ENCODE results near the gene SERPINB1. TPM values are rescaled to one million over a fixed set of nuclear protein-coding genes. Genes with fewer than 3 reads are reported as not detected.

The SERPINB1 gene
- total and polyA plus RNA-seq, 9 of the 15 experiments (the other 6 are each of a cell fraction or from before 2014, with no cell fraction given): 33.9 to 108 (median 63.8) TPM

GRCh38 chr6:2861060-2861821 lies 19.6 kb upstream of the SERPINB1 start:
- FAIRE-seq: no peak
- Histone ChIP-seq H3K4me2 (ENCODE audit: insufficient read depth, low read length) (no peak overlapping the region), H4K20me1 (replicated peaks; ENCODE audit: control insufficient read depth, insufficient read depth, low read length) (no peaks in the 10 kb centered on the region), H3K9me3 (replicated peaks; ENCODE audit: control insufficient read depth, insufficient read depth, low read depth, low read length) (no peaks in the 10 kb centered on the region), H3K36me3 (ENCODE audit: control insufficient read depth, insufficient read depth, low read length) (no peaks in the 10 kb centered on the region), H3K27ac (ENCODE audit: extremely low read depth, low read depth, low read length) (no peak overlapping the region), H2AFZ (ENCODE audit: low read depth, low read length) (0 out of 2 replicates have a peak overlapping the region, but pooled peaks have one; percentile 29), H3K79me2 (ENCODE audit: control insufficient read depth, insufficient read depth, low read length) (no peaks in the 10 kb centered on the region), H3K9ac (ENCODE audit: insufficient read depth in 1 of 2, low read depth in 2 of 2, low read length in 2 of 2) (no peak overlapping the region), H3K4me1 (replicated peaks in 1 of 2; ENCODE audit: control insufficient read depth in 2 of 2, insufficient read depth in 2 of 2, low read length in 2 of 2) (peaks cover 29 to 33% of the 10 kb centered on the region in 2 experiments), H3K9me1 (ENCODE audit: control insufficient read depth, insufficient read depth, low read length) (no peaks in the 10 kb centered on the region), H3K27me3 (ENCODE audit: control insufficient read depth in 2 of 2, insufficient read depth in 2 of 2, low read length in 2 of 2) (no peaks in the 10 kb centered on the region), H3K4me3 (no peak overlapping the region)
- ATAC-seq: no peak
- WGBS (ENCODE audit: insufficient coverage, low coverage, missing lambda C conversion rate): 43% methylated on average over 8 of the region's 12 CpGs
- intact Hi-C loops (cut with micrococcal nuclease): no loop called here
- CTCF ChIA-PET (ENCODE audit: low intra/inter-chr PET ratio): no interaction called here
- DNase-seq (ENCODE audit: extremely low read depth in 1 of 4, low spot score in 3 of 4): peak in 1 of 4 experiments; percentile 46
- BruUV-seq (replicated peaks): TSS peak; percentile 97
- in situ Hi-C loops (cut with MboI): no loop called here
- TF ChIP-seq PTBP1 (IDR thresholded peaks at IDR 0.05; ENCODE audit: low read depth, low read length) (peak; percentile 98), POLR2A (conservative IDR thresholded peaks at IDR 0.05) (peak; percentile 89), POLR2B (IDR thresholded peaks at IDR 0.05; ENCODE audit: low read depth, partially characterized antibody) (peak; percentile 59), SUPT5H (IDR thresholded peaks at IDR 0.05) (peak; percentile 78; the same call in 1 of the 2 replicates), ATF1 (CRISPR knock-in tag; IDR thresholded peaks at IDR 0.05) (no peak), ATF1 (tag; IDR thresholded peaks at IDR 0.05) (no peak), POLR2AphosphoS5 (IDR thresholded peaks at IDR 0.05; ENCODE audit: control insufficient read depth, insufficient read depth, low read depth, low read length) (peak; percentile 59; the same call in 1 of the 2 replicates), RBFOX2 (IDR thresholded peaks at IDR 0.05; ENCODE audit: low read depth, low read length) (peak; percentile 49), KDM5B (IDR thresholded peaks at IDR 0.05; ENCODE audit: insufficient replicate concordance, low read depth, low read length) (peak; percentile 9), TEAD2 (tag; IDR thresholded peaks at IDR 0.05) (no peak), TEAD1 (CRISPR knock-in tag; IDR thresholded peaks at IDR 0.05) (no peak), SP2 (IDR thresholded peaks at IDR 0.05; ENCODE audit: extremely low read depth, low read depth, low read length, poor library complexity, severe bottlenecking) (no peak)
- TF ChIP-seq, protein P1, sequence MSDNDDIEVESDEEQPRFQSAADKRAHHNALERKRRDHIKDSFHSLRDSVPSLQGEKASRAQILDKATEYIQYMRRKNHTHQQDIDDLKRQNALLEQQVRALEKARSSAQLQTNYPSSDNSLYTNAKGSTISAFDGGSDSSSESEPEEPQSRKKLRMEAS (CRISPR knock-in tag; IDR thresholded peaks at IDR 0.05): no peak
- TF ChIP-seq, protein P2, sequence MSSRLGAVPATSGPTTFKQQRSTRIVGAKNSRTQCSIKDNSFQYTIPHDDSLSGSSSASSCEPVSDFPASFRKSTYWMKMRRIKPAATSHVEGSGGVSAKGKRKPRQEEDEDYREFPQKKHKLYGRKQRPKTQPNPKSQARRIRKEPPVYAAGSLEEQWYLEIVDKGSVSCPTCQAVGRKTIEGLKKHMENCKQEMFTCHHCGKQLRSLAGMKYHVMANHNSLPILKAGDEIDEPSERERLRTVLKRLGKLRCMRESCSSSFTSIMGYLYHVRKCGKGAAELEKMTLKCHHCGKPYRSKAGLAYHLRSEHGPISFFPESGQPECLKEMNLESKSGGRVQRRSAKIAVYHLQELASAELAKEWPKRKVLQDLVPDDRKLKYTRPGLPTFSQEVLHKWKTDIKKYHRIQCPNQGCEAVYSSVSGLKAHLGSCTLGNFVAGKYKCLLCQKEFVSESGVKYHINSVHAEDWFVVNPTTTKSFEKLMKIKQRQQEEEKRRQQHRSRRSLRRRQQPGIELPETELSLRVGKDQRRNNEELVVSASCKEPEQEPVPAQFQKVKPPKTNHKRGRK (tag; IDR thresholded peaks at IDR 0.05): peak; percentile 69
- POLR2A ChIA-PET: interaction anchor here (1.0 kb wide), 2 partner anchors 10 to 42 kb away, joined by 3 read pairs; no protein-coding TSS in a partner anchor
